Measurements from ENCODE around the gene PLXDC2.
"Not testable (repeated sequence)": the region's sequence is repeated elsewhere in the genome, so short reads cannot be mapped to it uniquely, and the experiment has no call there.

The PLXDC2 gene

GRCh38 chr10:19987931-19988330, 171.7 kb downstream of the PLXDC2 start:
- no peak for FAIRE-seq

GRCh38 chr10:19993714-19994315, 177.6 kb downstream of the PLXDC2 start:
- no peak for FAIRE-seq

- FAIRE-seq: no peak
Measured at GRCh38 chr10:19998482-19998881, 182.2 kb downstream of the PLXDC2 start.

- FAIRE-seq: no peak
Measured at GRCh38 chr10:19999431-19999830, 183.2 kb downstream of the PLXDC2 start.

GRCh38 chr10:20002026-20002425, 185.8 kb downstream of the PLXDC2 start:
- FAIRE-seq: not testable (repeated sequence)

GRCh38 chr10:20002657-20003056, 186.4 kb downstream of the PLXDC2 start:
- no peak for FAIRE-seq

- FAIRE-seq: no peak
Measured at GRCh38 chr10:20004087-20004523, 187.9 kb downstream of the PLXDC2 start.

- FAIRE-seq: no peak
Measured at GRCh38 chr10:20005638-20006037, 189.4 kb downstream of the PLXDC2 start.

- no peak for FAIRE-seq
Measured at GRCh38 chr10:20006169-20006870, 190.1 kb downstream of the PLXDC2 start.

- FAIRE-seq: no peak
Measured at GRCh38 chr10:20007426-20007825, 191.2 kb downstream of the PLXDC2 start.

GRCh38 chr10:20013991-20014750, 197.9 kb downstream of the PLXDC2 start:
- no peak for FAIRE-seq

- FAIRE-seq: no peak
Measured at GRCh38 chr10:20017961-20018360, 201.7 kb downstream of the PLXDC2 start.

- FAIRE-seq: no peak
Measured at GRCh38 chr10:20020677-20021076, 204.4 kb downstream of the PLXDC2 start.

GRCh38 chr10:20029523-20029922, 213.3 kb downstream of the PLXDC2 start:
- no peak for FAIRE-seq

- no peak for FAIRE-seq
Measured at GRCh38 chr10:20033476-20033875, 217.2 kb downstream of the PLXDC2 start.

- FAIRE-seq: no peak
Measured at GRCh38 chr10:20034732-20035131, 218.5 kb downstream of the PLXDC2 start.

- FAIRE-seq: no peak
Measured at GRCh38 chr10:20040012-20040411, 223.8 kb downstream of the PLXDC2 start.

- no peak for FAIRE-seq
Measured at GRCh38 chr10:20041931-20042330, 225.7 kb downstream of the PLXDC2 start.

GRCh38 chr10:20045100-20045499, 228.9 kb downstream of the PLXDC2 start:
- FAIRE-seq: not testable (repeated sequence)

GRCh38 chr10:20048161-20048560, 231.9 kb downstream of the PLXDC2 start:
- no peak for FAIRE-seq

GRCh38 chr10:20058135-20058534, 241.9 kb downstream of the PLXDC2 start:
- FAIRE-seq: no peak

- FAIRE-seq: no peak
Measured at GRCh38 chr10:20059084-20059835, 243.0 kb downstream of the PLXDC2 start.

GRCh38 chr10:20065814-20066213, 249.6 kb downstream of the PLXDC2 start:
- no peak for FAIRE-seq

All from A204.1 (cell line).